HG03442 (cell line): ENCODE data around the gene TTYH1.
"Not testable (repeated sequence)": the region's sequence is repeated elsewhere in the genome, so short reads cannot be mapped to it uniquely, and the experiment has no call there.

ENCODE experiments used
- ATAC-seq: cut with Tn5 transposase; IDR thresholded peaks from one replicate; pipeline ENCODE4 v1.9.1; 2021; ENCODE audit warnings: mild to moderate bottlenecking, moderate library complexity; ENCODE audit not compliant: unreplicated experiment

TTYH1 gene

DNA sequence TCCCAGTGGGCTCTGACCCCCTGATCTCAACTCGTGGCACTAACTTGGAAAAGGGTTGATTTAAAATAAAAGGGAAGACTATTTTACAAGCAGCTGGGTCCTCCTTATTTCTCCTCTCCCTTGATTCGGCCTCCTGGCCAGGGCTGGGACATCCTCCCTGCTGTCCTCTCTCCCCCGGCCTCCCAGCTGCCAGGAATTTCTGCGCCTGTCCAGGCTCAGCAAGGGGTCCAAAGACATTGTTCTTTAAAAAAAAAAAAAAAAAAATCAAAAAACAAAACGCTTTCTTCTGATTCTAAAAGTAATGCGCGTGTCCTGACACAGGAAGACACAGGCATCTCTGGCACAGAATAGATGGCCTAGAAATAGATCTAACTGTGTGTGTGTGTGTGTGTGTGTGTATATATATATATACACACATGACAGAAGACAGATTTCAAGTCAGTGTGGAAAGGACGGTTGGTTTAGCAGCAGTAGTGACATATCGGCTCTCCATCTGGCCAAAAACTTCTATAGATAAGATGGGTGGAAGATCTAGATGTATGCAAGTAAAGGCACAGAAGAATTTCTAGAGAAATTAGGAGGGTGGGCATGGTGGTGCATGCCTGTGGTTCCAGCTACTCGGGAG, 21.5 kb downstream of the TTYH1 start:
- ATAC-seq = no peak

DNA sequence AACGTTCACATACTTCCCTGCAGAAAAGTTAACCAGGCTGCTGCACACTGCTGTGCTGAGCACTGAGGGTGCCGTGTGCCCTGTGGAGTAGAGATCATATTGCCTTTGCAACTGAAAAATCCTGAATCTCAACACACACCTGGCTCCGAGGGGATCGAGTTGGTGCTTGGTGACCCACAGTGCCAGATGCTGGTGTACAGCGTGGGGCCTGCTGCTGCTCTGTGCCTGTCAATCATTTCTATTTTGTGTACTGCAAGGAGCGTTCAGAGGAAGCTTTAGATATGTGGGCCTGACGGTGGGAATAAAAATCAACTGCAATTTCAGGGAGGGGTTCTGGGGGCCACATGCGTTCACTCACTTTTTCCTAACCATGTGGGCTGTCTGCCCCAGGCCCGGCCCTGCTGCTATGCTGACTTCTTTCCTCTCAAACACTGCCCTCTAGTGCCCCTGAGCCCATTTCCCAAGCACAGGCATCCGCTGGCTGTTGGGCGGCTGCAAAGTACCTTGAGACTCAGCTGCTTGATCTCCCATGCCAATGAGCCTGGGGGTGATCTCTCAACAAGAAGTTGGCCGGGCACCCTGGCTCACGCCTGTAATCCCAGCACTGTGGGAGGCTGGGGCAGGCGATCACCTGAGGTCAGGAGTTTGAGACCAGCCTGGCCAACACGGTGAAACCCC, 24.0 kb downstream of the TTYH1 start:
- ATAC-seq = no peak

DNA sequence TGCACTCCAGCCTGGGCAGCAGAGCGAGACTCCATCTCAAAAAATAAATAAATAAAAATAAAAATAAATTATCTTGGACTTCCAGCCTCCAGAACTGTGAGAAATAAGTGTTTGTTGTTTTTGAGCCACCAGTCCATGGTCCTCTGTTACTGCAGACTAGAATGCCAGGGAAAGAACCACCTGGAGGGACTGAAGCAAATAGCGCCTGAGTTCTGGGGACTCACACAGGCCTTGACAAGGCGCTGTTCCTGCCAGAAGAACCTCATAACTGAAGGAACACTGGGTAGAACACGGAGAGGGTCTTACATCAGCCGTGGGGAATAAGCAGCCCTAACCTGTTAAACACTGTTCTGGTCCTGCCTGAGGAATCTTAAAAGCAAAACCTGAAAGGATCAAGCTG, 25.4 kb downstream of the TTYH1 start:
- no peak for ATAC-seq

DNA sequence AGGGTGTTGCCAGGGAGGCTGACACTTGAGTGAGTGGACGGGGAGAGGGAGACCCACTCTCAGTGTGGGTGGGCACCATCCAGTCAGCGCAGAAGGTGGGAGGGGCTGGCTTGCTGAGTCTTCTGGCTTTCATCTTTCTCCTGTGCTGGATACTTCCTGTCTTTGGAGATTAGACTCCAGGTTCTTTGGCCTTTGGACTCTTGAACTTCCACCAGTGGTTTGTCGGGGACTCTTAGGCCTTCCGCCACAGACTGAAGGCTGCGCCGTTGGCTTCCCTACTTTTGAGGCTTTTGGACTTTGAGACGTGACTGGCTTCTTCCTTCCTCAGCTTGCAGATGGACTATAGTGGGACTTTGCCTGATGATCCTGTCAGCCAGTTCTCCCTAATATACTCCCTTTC, 29.5 kb downstream of the TTYH1 start:
- no peak for ATAC-seq

DNA sequence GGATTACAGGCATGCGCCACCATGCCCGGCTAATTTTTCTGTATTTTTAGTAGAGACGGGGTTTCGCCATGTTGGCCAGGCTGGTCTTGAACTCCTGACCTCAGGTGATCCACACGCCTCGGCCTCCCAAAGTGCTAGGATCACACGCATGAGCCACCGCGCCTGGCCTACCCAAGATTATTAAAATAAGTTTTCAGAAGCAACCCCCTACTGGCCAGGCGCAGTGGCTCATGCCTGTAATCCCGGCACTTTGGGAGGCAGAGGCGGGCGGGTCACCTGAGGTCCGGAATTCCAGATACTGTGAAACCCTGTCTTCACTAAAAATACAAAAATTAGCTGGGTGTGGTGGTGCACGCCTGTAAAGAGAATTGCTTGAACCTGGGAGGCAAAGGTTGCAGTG, 31.1 kb downstream of the TTYH1 start:
- not testable (repeated sequence) for ATAC-seq

DNA sequence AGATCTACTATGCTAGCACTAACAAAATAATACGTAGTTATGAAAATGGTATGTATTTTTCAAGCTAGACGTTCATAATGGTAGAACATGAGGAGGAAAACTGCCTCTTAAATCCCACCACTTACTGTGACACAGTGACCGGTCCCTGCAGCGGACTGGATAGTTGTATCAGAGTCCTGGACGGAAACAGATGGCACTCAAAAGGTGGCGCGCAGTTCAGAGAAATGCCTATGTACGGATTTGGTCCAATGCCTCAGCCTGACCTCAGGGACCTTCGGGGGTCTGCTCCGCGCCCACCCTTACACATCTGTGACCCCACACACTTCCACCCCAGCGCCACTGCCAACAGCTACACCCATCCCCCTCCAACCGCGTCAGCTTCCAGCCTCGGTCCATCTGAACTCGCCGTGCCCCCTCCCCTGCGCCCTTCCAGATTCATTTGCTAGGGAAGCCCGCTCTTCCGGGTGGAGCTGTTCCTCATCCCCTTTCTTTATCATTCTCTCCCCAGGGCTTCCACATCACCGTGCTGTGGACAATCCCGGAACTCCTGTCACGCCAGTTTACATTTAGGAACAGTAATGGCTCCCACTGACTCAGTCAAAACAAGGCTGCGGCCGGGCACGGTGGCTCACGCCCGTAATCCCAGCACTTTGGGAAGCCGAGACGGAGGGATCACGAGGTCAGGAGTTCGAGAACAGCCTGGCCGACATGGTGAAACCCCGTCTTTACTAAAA, 32.9 kb downstream of the TTYH1 start:
- ATAC-seq = no peak

DNA sequence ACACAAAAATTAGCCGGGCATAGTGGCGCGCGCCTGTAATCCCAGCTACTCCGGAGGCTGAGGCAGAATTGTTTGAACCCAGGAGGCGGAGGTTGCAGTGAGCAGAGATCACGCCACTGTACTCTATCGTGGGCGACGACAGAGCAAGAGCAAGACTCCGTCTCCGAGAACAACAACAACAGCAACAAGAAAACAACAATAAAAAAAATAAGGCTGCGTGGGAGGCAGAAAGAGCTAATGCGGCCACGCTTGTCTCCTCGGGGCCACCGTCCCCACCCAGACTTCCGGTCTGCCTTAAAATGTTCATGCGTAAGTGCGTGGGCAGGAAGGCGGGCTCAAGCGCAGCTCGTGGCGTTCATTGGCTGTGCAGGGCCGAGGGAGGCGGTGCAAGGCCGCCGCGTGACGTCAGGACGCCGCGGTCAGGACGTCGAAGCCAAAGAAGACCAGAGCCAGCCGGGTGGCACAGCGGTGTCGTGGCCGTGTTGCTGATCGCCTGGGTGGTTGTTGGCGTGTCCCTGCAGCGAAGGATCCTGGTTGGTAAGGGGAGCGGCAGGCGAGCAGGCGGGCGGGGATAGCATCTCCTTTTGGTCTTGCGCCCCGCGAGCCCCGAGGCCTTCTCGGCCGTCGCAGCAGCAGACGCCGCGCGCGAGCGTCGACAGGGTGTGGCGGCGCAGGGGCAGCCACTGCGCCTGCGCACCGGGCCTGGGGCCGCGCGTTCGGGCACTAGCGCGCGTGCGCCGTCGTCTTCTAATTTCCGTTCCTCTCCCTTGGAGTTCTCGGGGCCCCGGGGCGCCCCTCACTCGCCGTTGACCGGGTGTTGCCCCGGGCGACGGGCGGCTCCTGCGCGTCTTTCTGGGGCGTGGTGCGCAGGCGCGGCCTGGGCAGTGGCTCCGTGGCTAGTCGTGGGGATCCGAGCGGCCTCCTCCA, 33.8 kb downstream of the TTYH1 start, which contains the start of gene LENG8:
Gene LENG8, plus strand, starts transcription at position 426 of the 927 bp plus-strand sequence. CDS start 2,146 bp downstream, outside the sequence.
- ATAC-seq = peak; percentile 84

DNA sequence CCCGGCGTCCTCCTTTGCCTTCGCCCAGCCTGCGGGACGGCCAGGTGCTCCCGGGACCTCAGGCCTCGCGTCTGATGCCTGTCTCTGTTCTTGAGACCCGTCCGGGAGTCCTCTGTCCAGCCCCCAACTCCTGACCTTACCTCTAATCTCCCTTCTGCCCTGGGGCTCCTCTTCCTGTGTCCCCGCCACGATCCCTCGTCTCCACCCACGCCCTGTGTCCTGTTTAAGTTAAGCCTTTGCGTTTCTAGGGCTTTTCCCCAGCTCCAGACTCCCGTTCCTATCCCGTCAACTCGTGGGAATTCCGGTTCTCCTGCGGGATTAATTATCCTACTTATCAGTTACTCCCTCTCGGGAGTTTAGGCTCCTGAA, 34.4 kb downstream of the TTYH1 start:
- ATAC-seq = no peak

DNA sequence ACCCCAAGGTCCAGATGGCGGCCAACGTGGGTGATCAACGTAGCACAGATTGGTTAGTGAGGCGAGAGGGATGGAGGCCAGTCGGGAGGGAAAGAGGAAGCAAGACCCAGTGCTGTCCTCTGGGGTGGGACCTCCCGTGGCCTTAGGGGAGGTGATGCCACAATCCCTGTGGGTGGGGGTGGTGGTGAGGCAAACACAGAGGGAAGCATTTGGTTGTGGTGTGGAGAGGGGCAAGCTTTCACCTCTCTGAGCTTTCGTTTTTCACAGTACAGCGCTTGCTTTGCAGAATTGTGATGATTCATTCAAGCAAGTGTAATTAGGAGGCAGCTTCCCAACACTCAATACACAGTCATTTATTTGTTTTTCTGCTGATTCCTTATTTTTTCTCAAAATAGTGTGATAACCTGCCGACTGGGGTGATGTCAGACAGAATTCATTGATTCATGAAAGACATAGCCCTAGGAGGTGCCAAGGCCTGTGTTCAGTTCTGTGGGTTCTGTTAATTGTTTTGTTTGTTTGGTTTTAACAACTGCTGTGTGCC, 36.1 kb downstream of the TTYH1 start:
- no peak for ATAC-seq

DNA sequence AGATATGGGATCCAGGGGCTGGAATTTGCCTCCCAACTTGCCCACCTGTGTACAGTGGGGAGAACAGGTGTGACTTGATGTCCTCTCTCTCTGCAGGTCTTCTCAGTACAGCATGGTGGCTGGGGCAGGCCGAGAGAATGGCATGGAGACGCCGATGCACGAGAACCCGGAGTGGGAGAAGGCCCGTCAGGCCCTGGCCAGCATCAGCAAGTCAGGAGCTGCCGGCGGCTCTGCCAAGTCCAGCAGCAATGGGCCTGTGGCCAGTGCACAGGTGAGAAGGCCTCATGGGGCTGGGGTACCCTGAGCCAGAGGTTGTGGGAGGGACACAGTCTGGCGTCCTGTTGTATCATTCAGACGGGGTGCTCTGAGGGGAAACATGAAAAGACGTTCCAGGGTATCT, 36.7 kb downstream of the TTYH1 start:
- ATAC-seq = no peak

DNA sequence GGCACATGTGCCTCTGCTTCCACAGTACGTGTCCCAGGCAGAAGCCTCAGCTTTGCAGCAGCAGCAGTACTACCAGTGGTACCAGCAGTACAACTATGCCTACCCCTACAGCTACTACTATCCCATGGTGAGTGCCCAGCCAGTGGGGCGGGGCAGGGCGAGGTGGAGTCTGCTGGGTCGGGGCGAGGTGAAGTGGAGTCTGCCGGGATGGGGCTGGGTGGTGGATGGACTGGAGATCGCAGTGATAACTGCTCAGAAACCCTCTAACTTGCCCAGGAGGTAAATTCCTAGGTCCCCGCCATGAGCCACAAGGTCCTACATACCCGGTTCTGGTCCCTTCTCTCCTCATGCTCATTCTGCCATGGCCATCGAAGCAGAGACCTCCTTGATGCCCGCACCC, 37.4 kb downstream of the TTYH1 start:
- no peak for ATAC-seq

DNA sequence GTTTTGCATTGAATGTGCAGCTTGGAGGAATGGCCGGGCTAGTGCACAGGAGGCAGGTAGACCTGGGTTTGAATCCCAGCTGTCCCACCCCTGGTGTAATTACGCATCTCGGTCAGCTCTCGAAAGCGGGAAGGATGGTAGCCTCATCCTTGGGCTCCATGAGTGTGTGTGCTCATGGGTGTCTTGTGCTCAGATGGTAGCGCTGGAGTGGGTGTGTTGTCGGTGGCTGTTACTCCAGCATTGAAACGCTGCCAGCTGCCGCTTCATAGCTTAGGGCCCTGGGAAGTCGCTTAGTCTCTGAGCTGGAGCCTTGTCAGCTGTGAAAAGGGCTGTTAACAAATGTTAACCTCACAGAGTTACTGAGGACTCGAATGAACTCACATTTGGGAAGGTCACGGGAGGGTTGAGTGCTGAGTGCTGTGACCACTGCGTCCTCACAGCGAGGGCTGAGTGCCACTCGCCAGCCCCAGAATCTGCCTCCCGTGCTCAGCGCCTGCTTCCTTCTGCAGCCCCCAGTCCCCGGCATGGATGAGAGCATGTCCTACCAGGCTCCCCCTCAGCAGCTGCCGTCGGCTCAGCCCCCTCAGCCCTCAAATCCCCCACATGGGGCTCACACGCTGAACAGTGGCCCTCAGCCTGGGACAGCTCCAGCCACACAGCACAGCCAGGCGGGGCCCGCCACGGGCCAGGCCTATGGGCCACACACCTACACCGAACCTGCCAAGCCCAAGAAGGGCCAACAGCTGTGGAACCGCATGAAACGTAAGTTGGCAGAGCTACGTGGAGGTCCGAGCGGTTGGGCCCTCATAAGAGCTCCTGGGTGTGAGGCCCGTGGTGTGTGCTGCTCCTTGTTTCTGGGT, 38.9 kb downstream of the TTYH1 start:
- ATAC-seq = no peak

DNA sequence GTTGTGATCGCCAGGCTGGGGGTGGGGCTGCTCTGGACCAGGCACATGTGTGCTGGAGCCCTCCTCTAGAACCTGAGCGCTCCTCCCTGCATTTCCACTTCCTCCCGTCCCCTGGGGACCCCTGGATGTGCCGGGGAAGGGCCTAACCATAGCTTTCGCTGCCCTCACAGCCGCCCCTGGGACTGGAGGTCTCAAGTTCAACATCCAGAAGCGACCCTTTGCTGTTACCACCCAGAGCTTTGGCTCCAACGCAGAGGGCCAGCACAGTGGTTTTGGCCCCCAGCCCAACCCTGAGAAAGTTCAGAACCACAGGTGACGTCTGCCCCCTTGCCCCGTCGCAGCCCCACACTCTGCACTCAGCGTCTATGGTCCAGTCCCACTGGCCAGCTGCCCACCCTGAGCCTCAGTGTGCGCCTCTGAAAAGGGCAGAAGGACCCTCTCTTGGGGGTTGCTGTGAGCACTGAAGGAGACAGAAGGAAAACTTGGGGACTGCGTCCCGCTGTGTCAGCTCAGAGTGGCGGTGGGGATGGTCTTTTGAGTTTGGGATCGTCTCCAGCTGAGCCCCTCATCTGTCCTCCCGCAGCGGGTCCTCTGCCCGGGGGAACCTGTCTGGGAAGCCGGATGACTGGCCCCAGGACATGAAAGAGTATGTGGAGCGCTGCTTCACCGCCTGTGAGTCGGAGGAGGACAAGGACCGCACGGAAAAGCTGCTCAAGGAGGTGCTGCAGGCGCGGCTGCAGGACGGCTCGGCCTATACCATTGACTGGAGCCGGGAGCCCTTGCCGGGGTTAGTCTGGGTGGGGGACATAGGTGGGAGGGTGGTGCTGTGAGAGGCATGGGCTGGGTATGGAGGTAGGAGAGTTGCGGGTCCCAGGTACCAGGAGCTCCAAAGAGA, 39.8 kb downstream of the TTYH1 start:
- ATAC-seq = no peak

DNA sequence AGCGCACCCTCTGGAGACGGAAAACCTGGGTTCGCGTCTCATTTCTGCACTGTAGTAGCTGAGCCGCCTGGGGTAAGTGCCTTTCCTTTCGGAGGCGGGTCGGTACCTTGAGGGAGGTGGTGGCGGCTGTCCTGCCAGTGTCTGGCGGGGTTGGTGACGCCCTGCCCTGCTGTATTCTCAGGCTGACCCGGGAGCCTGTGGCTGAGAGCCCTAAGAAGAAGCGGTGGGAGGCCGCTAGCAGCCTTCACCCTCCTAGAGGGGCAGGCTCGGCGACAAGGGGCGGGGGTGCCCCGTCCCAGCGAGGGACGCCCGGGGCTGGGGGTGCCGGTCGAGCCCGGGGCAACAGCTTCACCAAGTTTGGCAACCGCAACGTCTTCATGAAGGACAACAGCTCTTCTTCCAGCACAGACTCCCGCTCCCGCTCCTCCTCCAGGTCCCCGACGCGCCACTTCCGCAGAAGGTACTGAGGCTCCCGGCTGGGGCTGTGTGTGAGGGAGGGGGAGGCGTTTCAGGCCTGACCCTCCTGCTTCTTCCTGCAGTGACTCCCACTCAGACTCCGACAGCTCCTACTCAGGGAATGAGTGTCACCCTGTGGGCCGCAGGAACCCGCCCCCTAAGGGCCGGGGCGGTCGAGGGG, 40.6 kb downstream of the TTYH1 start:
- no peak for ATAC-seq

DNA sequence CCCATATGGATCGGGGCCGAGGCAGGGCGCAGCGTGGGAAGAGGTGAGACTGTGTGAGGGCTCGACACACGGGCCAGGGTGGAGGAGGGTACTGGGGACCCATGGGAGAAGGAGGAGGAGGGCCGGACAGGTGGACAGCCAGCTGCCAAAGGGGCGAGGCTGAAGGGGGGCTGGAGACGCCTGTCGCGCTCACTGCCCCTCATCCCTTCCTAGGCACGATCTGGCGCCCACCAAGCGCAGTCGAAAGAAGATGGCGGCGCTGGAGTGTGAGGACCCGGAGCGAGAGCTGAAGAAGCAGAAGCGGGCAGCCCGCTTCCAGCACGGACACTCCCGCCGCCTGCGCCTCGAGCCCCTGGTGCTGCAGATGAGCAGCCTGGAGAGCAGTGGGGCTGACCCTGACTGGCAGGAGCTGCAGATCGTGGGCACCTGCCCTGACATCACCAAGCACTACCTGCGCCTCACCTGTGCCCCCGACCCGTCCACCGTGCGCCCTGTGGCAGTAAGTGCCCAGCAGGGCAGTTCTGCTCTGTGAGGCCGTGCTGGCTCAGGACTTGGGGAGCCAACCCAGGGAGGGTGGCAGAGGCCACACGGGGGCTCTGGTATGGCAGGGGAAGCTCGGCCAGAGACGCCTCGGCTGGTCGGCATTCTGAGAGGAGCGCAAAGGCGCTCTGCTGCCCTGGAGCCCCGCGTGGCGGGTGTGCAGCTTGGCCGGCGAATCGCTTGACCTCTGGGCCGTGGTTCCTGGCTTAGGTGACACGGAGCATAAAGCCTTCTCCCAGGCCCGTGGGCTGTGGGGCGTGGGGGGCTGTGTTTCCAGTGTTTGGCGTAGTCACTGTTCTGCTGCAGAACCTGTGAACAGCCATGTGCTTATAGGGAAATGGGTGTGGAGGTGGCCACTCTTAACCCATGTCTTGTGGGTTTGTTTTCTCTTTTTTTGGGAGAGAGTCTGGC, 41.4 kb downstream of the TTYH1 start:
- ATAC-seq = no peak

DNA sequence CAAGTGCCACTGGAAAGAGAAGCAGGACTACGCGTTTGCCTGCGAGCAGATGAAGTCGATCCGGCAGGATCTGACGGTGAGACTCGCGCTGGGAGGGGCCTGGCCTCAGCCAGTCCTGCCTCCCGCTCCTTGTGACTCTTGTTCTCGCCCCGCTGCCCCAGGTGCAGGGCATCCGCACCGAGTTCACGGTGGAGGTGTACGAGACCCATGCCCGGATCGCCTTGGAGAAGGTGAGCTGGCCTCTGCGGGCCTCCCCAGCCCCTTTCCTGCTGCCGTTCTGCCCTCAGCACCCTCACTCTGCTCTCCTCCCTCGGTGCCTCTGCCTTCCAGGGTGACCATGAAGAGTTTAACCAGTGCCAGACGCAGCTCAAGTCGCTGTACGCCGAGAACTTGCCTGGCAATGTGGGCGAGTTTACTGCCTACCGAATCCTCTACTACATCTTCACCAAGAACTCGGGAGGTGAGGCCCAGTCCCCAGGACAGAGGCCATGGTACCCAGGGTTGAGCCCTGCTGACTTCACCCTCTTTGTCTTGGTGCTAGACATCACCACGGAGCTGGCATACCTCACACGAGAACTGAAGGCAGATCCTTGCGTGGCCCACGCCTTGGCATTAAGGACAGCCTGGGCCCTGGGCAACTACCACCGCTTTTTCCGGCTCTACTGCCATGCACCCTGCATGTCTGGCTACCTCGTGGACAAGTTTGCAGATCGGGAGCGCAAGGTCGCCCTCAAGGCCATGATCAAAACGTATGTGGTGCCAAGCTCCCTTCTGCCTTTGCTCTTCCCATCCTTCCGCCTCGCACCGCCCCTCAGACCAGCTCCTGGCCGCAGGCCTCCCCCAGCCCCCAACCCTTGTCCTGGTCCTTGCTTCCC, 42.7 kb downstream of the TTYH1 start:
- ATAC-seq = no peak
